ENCODE results near the gene CYB5R4.

Gene CYB5R4

DNA sequence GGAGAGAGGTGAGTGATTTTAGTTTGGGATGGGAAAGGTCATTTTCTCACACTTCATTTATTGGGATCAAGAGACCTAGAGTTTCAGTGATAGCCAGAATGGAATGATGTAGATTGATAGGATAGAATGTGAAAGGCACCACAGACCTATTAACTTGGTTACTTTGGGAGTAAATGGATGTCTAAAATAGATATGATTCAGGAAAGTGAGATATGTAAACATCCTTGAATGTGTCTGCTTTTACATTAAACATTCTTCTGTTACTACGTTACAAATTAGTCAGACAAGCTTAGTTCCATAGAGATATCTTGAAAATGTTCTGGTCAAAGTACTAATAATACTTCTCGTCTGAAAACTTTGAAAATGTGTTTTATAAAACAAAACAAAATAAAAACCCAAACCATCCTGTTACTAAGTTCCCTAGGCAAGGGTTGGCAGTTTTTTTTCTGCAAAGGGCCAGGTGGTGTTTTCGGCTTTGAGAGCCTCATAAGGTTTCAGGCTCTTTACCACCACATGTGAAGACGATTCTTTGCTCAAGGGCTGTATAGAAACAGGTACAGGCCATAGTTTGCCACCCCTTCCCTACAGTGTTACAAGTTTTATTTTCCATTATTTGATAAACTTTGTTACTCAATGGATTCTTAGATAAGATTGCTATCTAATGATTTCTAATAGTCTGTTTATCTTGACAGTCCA lies 3.4 kb downstream of the CYB5R4 start:
- Histone ChIP-seq H3K9me3 (ENCODE audit: control insufficient read depth, low read length) (no peaks in the 10 kb centered on the region), H3K36me3 (ENCODE audit: control insufficient read depth, insufficient read depth, low read length) (peaks cover 17% of the 10 kb centered on the region), H3K27ac (ENCODE audit: insufficient read depth, low read depth, low read length, poor library complexity, severe bottlenecking) (no peak overlapping the region), H3K4me1 (ENCODE audit: control insufficient read depth, insufficient read depth, low read length) (peaks cover 4% of the 10 kb centered on the region), H3K4me3 (ENCODE audit: insufficient read depth, low read depth, low read length) (no peak overlapping the region), H3K27me3 (ENCODE audit: control insufficient read depth, insufficient read depth, low read length, poor library complexity, severe bottlenecking) (no peaks in the 10 kb centered on the region)
- 91 to 92% methylated on average over 2 to 4 of the region's 4 CpGs for WGBS, 2 experiments

DNA sequence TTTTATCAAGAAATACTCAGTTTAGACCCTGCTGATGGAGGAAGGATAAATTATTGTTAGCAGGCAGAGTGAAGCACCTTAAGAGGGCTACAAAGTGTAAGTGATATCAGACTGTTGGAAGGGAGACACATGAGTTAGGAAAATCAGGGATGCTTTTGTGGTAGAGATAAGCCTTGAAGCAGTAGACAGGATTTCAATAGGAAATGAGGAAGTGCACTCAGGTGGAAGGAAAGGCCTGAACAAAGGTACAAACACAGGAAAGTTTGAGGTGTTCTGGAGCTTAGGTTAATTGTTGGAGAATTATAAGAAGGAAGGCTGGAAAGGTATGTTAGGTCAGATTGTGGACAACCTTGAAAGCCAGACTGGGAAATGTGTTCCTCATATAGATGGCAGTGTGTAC lies 7.6 kb downstream of the CYB5R4 start:
- no peaks in the 10 kb centered on the region for H3K4me1 ChIP-seq (ENCODE audit: control insufficient read depth, insufficient read depth, low read length)
- no peak overlapping the region for H3K4me3 ChIP-seq (ENCODE audit: insufficient read depth, low read depth, low read length)
- peaks cover 2% of the 10 kb centered on the region for H3K9me3 ChIP-seq (ENCODE audit: control insufficient read depth, low read length)
- no peak overlapping the region for H3K27ac ChIP-seq (ENCODE audit: insufficient read depth, low read depth, low read length, poor library complexity, severe bottlenecking)
- peaks cover 21% of the 10 kb centered on the region for H3K36me3 ChIP-seq (ENCODE audit: control insufficient read depth, insufficient read depth, low read length)
- no peaks in the 10 kb centered on the region for H3K27me3 ChIP-seq (ENCODE audit: control insufficient read depth, insufficient read depth, low read length, poor library complexity, severe bottlenecking)

DNA sequence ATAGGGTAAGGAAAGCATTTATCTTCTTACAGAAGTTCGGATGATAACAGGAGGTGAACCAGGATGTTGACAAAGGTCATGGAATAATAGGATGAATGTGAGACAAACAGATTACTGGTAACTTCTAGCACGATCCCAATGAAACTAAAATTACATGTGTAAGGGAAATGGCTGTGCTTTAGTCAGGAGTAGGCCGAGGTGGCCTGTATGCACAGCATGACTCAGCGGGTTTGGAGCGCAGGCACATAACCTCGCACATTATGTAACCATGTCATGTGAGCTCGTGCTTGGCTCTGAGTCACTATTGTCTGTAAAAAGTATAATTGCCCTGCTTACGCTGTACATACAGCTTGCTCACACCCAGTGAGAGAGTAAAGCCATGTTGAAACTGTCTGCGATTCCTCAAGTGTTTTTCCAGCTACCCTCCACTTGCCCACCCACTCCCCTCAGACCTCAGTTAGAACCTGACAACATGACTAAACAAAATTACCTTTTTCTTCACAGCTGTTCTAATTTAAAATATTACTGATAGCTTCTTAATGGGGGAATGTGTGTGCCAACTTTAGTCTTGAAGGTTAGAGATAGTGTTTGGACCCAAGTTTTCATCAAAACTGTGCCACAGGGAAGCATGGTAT lies 8.2 kb downstream of the CYB5R4 start:
- peaks cover 21% of the 10 kb centered on the region for H3K36me3 ChIP-seq (ENCODE audit: control insufficient read depth, insufficient read depth, low read length)
- 94 to 97% methylated on average over 9 of the region's 9 CpGs for WGBS, 2 experiments
- no peak overlapping the region for H3K27ac ChIP-seq (ENCODE audit: insufficient read depth, low read depth, low read length, poor library complexity, severe bottlenecking)
- H3K4me3 ChIP-seq (ENCODE audit: insufficient read depth, low read depth, low read length) = no peak overlapping the region
- H3K27me3 ChIP-seq (ENCODE audit: control insufficient read depth, insufficient read depth, low read length, poor library complexity, severe bottlenecking) = no peaks in the 10 kb centered on the region
- peaks cover 2% of the 10 kb centered on the region for H3K9me3 ChIP-seq (ENCODE audit: control insufficient read depth, low read length)
- no peaks in the 10 kb centered on the region for H3K4me1 ChIP-seq (ENCODE audit: control insufficient read depth, insufficient read depth, low read length)

DNA sequence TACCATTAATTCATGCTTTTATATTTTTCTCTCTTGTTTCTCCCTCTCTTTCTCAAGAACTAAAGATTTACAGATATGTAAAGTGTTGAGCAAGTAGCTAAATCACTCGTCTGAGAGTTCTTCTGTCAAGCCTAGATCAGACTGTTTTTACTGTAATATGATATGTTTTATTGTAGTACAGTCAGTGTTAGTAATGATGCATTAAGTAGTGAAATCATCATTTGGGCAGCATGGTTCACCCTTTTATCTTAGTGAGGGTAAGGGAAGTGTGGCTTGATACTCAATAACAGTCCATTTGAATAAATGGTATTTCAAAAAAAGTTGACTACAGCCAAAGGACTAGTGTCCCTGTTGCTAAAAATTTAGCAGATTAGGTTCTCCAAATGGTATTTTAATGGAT lies 9.2 kb downstream of the CYB5R4 start:
- Histone ChIP-seq H3K4me1 (ENCODE audit: control insufficient read depth, insufficient read depth, low read length) (no peaks in the 10 kb centered on the region), H3K27ac (ENCODE audit: insufficient read depth, low read depth, low read length, poor library complexity, severe bottlenecking) (no peak overlapping the region), H3K36me3 (ENCODE audit: control insufficient read depth, insufficient read depth, low read length) (peaks cover 21% of the 10 kb centered on the region), H3K9me3 (ENCODE audit: control insufficient read depth, low read length) (peaks cover 2% of the 10 kb centered on the region), H3K4me3 (ENCODE audit: insufficient read depth, low read depth, low read length) (no peak overlapping the region), H3K27me3 (ENCODE audit: control insufficient read depth, insufficient read depth, low read length, poor library complexity, severe bottlenecking) (no peaks in the 10 kb centered on the region)
- 94 to 100% methylated on average over 1 of the region's 1 CpG for WGBS, 2 experiments

DNA sequence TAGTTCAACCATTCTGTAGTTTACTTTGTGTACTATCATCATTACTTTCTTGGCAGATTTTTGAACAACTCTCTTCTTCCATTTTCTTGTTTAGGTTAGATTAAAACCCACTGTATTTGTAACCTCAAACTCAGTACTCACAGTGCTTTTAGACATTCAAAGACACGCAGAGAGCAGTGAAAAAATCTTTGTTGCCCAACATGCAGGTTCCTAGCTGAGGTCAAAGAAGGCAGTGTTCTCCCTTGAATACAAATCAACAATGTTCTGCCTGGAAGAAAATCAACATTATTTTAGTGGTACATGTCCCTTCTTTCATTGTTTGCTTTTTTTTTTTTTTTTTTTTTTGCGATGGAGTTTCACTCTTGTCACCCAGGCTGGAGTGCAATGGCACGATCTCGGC lies 11.2 kb downstream of the CYB5R4 start:
- H3K27me3 ChIP-seq (ENCODE audit: control insufficient read depth, insufficient read depth, low read length, poor library complexity, severe bottlenecking) = no peaks in the 10 kb centered on the region
- peaks cover 18% of the 10 kb centered on the region for H3K36me3 ChIP-seq (ENCODE audit: control insufficient read depth, insufficient read depth, low read length)
- no peaks in the 10 kb centered on the region for H3K4me1 ChIP-seq (ENCODE audit: control insufficient read depth, insufficient read depth, low read length)
- no peak overlapping the region for H3K4me3 ChIP-seq (ENCODE audit: insufficient read depth, low read depth, low read length)
- H3K27ac ChIP-seq (ENCODE audit: insufficient read depth, low read depth, low read length, poor library complexity, severe bottlenecking) = no peak overlapping the region
- WGBS, 2 experiments = 90 to 94% methylated on average over 3 to 4 of the region's 4 CpGs
- H3K9me3 ChIP-seq (ENCODE audit: control insufficient read depth, low read length) = peaks cover 2% of the 10 kb centered on the region

DNA sequence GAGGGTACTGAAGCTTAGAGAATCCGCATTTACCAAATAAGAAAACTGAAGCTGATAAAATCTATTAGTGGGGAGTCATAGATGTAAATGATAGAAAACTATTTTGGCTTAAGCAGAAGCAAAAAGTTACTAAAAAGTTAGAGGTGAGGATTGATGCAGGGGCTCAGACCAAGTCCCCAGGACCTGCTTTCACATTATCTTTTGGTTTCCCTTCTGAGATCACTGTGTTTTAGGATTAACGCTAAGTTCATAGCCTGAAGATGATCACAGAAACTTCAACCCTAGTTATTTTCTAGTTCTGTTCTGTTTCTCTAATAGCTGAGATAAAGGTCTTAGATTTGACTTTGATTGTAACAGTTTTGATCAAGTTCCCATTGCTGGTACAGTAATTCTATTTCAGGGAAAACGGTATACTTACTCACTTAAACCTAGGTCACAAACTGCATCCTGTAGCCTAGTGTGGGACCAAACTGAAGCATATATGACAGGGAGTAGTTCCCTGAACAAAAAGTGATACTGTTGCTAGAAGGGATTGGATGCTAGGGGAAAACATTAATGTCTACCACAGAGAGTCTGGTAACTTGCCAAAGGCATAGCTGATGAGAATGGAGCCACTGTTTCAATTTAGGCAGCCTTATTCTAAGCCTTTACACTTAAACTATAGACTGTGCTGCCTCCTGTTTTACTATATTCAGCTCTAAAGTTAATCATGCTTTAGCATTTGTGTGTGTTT lies 13.1 kb downstream of the CYB5R4 start:
- Histone ChIP-seq H3K4me1 (ENCODE audit: control insufficient read depth, insufficient read depth, low read length) (peaks cover 5% of the 10 kb centered on the region), H3K9me3 (ENCODE audit: control insufficient read depth, low read length) (peaks cover 2% of the 10 kb centered on the region), H3K27me3 (ENCODE audit: control insufficient read depth, insufficient read depth, low read length, poor library complexity, severe bottlenecking) (no peaks in the 10 kb centered on the region), H3K27ac (ENCODE audit: insufficient read depth, low read depth, low read length, poor library complexity, severe bottlenecking) (no peak overlapping the region), H3K36me3 (ENCODE audit: control insufficient read depth, insufficient read depth, low read length) (peaks cover 4% of the 10 kb centered on the region), H3K4me3 (ENCODE audit: insufficient read depth, low read depth, low read length) (no peak overlapping the region)
- 93 to 100% methylated on average over 3 of the region's 3 CpGs for WGBS, 2 experiments

DNA sequence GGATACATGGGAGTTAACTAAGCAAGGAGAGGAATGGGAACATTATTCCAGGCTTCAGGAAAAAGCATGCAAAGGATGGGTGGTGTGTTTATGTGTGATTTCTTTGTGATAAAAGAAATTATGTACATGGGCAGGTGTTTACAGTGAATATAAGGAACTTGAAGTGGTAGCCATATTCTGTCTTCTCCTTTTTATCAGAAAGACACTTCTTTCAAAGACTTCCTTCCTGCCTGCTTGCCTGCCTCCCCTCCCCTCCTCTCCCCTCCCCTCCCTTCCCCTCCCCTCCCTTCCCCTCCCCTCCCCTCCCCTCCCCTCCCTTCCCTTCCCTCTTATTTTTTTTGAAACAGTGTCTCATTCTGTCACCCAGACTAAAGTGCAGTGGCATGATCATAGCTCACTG lies 14.4 kb downstream of the CYB5R4 start:
- no peaks in the 10 kb centered on the region for H3K27me3 ChIP-seq (ENCODE audit: control insufficient read depth, insufficient read depth, low read length, poor library complexity, severe bottlenecking)
- H3K36me3 ChIP-seq (ENCODE audit: control insufficient read depth, insufficient read depth, low read length) = no peaks in the 10 kb centered on the region
- H3K4me3 ChIP-seq (ENCODE audit: insufficient read depth, low read depth, low read length) = no peak overlapping the region
- H3K9me3 ChIP-seq (ENCODE audit: control insufficient read depth, low read length) = no peaks in the 10 kb centered on the region
- H3K27ac ChIP-seq (ENCODE audit: insufficient read depth, low read depth, low read length, poor library complexity, severe bottlenecking) = no peak overlapping the region
- peaks cover 5% of the 10 kb centered on the region for H3K4me1 ChIP-seq (ENCODE audit: control insufficient read depth, insufficient read depth, low read length)

DNA sequence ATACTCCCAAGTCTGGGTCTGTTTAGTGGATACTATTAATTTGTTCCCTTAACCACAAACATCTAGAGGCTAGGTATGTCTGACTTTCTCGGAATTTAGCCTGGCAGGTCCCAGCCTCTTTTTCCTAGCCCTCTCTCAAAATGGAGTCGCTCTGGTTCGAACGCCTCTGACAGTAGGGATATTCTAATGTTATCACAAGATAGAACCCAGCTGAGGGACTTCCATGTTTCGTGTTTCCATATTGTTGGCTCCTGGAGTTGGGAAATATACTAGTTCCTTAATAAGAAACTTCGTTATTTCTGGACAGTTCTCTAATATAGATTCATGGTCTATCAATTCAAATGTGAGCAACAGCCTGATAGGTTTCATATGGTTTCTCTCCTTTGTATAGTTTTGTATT lies 16.4 kb downstream of the CYB5R4 start:
- no peaks in the 10 kb centered on the region for H3K9me3 ChIP-seq (ENCODE audit: control insufficient read depth, low read length)

DNA sequence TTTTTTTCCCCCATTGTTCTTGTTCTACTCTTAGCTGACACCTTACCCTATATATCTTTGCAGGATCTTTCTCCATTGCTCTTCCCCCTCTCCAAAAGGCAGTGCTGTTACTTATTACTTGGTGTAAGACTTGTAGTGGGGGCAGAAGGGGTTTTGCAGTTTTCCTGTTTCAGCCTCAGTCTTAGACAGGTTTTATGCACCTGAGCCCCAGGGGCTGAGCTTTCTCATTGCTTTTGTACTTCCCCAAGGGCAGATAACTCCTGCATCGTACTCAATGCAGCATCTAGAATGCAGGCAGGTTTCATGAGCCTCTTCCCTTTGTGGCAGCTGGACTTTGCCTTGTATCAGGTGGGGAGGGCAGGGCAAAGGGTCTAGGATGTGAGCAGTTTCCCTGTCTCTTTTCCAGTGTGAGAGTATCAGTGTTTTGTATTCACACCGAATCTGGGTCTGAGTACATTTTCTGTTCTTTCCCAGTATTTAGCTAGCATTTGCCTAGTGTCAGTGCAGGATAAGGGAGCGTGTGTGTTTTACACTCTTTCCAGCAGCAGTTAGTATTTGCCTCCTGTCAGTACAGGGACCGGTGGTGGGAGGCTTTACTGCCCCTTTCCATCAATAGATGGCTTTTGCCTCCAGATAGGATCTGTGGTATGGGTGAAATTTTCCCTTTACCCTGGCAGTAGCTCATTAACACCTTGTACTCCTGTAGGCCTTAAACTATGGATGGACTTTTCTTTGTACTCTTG lies 19.6 kb downstream of the CYB5R4 start:
- Histone ChIP-seq H3K4me1 (ENCODE audit: control insufficient read depth, insufficient read depth, low read length) (peaks cover 5% of the 10 kb centered on the region), H3K4me3 (ENCODE audit: insufficient read depth, low read depth, low read length) (no peak overlapping the region), H3K9me3 (ENCODE audit: control insufficient read depth, low read length) (no peaks in the 10 kb centered on the region), H3K27ac (ENCODE audit: insufficient read depth, low read depth, low read length, poor library complexity, severe bottlenecking) (no peak overlapping the region), H3K36me3 (ENCODE audit: control insufficient read depth, insufficient read depth, low read length) (no peaks in the 10 kb centered on the region), H3K27me3 (ENCODE audit: control insufficient read depth, insufficient read depth, low read length, poor library complexity, severe bottlenecking) (no peaks in the 10 kb centered on the region)
- WGBS, 2 experiments = 81 to 85% methylated on average over 4 of the region's 4 CpGs

More for the DNA sequence above, 16.4 kb downstream of the CYB5R4 start:
- WGBS, 2 experiments = 96 to 97% methylated on average over 6 of the region's 6 CpGs
- peaks cover 5% of the 10 kb centered on the region for H3K4me1 ChIP-seq (ENCODE audit: control insufficient read depth, insufficient read depth, low read length)
- H3K27me3 ChIP-seq (ENCODE audit: control insufficient read depth, insufficient read depth, low read length, poor library complexity, severe bottlenecking) = no peaks in the 10 kb centered on the region
- H3K4me3 ChIP-seq (ENCODE audit: insufficient read depth, low read depth, low read length) = no peak overlapping the region
- H3K36me3 ChIP-seq (ENCODE audit: control insufficient read depth, insufficient read depth, low read length) = no peaks in the 10 kb centered on the region
- H3K27ac ChIP-seq (ENCODE audit: insufficient read depth, low read depth, low read length, poor library complexity, severe bottlenecking) = no peak overlapping the region

DNA sequence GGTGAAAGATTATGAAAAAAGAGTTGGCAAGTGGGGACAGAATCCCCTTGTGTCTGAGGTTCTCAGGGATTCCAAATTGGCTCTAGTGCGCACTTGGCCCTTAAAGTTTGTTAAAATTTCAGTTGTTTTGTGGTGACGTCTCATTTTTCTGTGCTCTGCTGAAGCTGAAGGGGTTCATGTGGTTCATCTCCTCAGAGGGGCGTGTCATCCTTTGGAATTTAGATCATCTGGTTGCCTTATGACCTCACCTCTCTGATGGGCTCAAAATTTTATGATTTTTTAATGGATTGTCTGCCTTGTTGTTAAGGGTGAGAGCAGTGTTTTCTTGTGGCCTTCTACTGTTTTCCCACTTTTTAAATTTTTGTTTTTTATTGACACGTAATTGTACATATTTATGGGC lies 20.3 kb downstream of the CYB5R4 start:
- no peak overlapping the region for H3K27ac ChIP-seq (ENCODE audit: insufficient read depth, low read depth, low read length, poor library complexity, severe bottlenecking)
- H3K4me3 ChIP-seq (ENCODE audit: insufficient read depth, low read depth, low read length) = no peak overlapping the region
- no peaks in the 10 kb centered on the region for H3K9me3 ChIP-seq (ENCODE audit: control insufficient read depth, low read length)
- 92 to 93% methylated on average over 3 to 4 of the region's 4 CpGs for WGBS, 2 experiments
- H3K27me3 ChIP-seq (ENCODE audit: control insufficient read depth, insufficient read depth, low read length, poor library complexity, severe bottlenecking) = no peaks in the 10 kb centered on the region
- H3K4me1 ChIP-seq (ENCODE audit: control insufficient read depth, insufficient read depth, low read length) = peaks cover 5% of the 10 kb centered on the region
- no peaks in the 10 kb centered on the region for H3K36me3 ChIP-seq (ENCODE audit: control insufficient read depth, insufficient read depth, low read length)
